ENCODE data around the gene EFL1. TPM values are rescaled to one million over a fixed set of nuclear protein-coding genes. Genes with fewer than 3 reads are reported as not detected.
"Not testable (repeated sequence)": the region's sequence is repeated elsewhere in the genome, so short reads cannot be mapped to it uniquely, and the experiment has no call there.

EFL1 gene
- total and polyA plus RNA-seq, 2 of the 8 experiments (the other 6 are each of a cell fraction or from before 2014, with no cell fraction given), result 10.8 to 31.5 TPM

DNA sequence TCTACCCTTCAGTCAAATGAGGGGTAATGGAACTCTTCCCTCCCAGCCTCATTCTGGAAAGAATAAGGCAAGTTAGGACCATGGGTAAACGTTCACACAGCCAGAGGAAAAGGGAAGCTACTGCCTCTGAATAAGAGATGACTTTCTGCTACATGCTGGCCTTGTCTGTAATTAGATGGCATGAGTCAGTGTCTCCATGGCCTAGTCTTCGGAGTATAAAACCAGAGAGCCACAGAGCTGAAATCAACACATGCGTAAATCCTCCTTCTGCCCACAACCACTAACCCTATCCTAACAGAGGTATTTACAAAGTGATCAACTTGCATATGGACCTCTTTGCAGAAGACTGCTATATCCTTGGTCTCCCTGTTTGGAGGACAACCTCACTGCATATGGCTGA lies 14.3 kb downstream of the EFL1 start:
- H3K4me3 ChIP-seq (ENCODE audit: extremely low read depth in 1 of 4, insufficient read depth in 2 of 4, low read depth in 3 of 4, low read length in 4 of 4); H3K14ac ChIP-seq (ENCODE audit: insufficient read length); H3K56ac ChIP-seq (replicated peaks; ENCODE audit: insufficient read length, low read depth, low read length); DNase-seq (ENCODE audit: low read depth in 1 of 2, low spot score in 2 of 2); H3K23me2 ChIP-seq (ENCODE audit: low read depth, low read length); H3K27ac ChIP-seq (ENCODE audit: low read depth, low read length); H3K9me3 ChIP-seq (ENCODE audit: insufficient read depth in 2 of 2, low read depth in 1 of 2, low read length in 1 of 2); H3K79me1 ChIP-seq (ENCODE audit: low read depth, low read length); H3K9ac ChIP-seq (replicated peaks in 1 of 4; ENCODE audit: extremely low read depth in 1 of 4, low read depth in 3 of 4, low read length in 3 of 4); H3K4ac ChIP-seq (replicated peaks; ENCODE audit: insufficient read length, low read depth, low read length); H2AFZ ChIP-seq (ENCODE audit: low read length); H3K79me2 ChIP-seq (ENCODE audit: control insufficient read depth in 1 of 2, insufficient read depth in 2 of 2, low read length in 2 of 2); H3K23ac ChIP-seq (ENCODE audit: insufficient read length); H4K5ac ChIP-seq (ENCODE audit: insufficient read length, low read depth, low read length); FAIRE-seq; H4K20me1 ChIP-seq (replicated peaks in 1 of 2; ENCODE audit: control insufficient read depth in 1 of 2, insufficient read depth in 2 of 2, low read length in 2 of 2); H2AK5ac ChIP-seq (ENCODE audit: low read depth, low read length); H2BK15ac ChIP-seq (ENCODE audit: low read length); H3K4me1 ChIP-seq (replicated peaks in 1 of 4; ENCODE audit: control insufficient read depth in 3 of 4, insufficient read depth in 4 of 4, low read length in 3 of 4); H4K8ac ChIP-seq (ENCODE audit: extremely low read depth, insufficient read depth, low read length); H3K4me2 ChIP-seq (ENCODE audit: insufficient read depth in 1 of 2, low read depth in 2 of 2, low read length in 2 of 2); H3K36me3 ChIP-seq (ENCODE audit: control insufficient read depth in 2 of 4, insufficient read depth in 4 of 4, low read length in 3 of 4); H2BK120ac ChIP-seq (replicated peaks; ENCODE audit: low read depth, low read length); CTCF ChIA-PET (ENCODE audit: partially characterized antibody); H3K18ac ChIP-seq (ENCODE audit: extremely low read depth, low read length); H2BK12ac ChIP-seq (ENCODE audit: low read depth, low read length); POLR2A ChIA-PET (ENCODE audit: partially characterized antibody); H4K91ac ChIP-seq (replicated peaks; ENCODE audit: insufficient read length, low read length); H3K27me3 ChIP-seq (replicated peaks in 1 of 4; ENCODE audit: control insufficient read depth in 3 of 4, extremely low read depth in 1 of 4, insufficient read depth in 3 of 4, low read length in 3 of 4); H2BK20ac ChIP-seq (ENCODE audit: low read length); H2BK5ac ChIP-seq (ENCODE audit: low read depth, low read length): not testable (repeated sequence)
- WGBS, 2 experiments (ENCODE audit: extremely low coverage in 1 of 2, insufficient coverage in 1 of 2, insufficient read length in 1 of 2, insufficient replicate concordance in 2 of 2, low coverage in 1 of 2, low lambda C conversion rate in 2 of 2, missing lambda C conversion rate in 1 of 2), result 98% methylated on average over 3 of the region's 3 CpGs; no CpG with 5 or more reads in 1 of the 2 experiments

DNA sequence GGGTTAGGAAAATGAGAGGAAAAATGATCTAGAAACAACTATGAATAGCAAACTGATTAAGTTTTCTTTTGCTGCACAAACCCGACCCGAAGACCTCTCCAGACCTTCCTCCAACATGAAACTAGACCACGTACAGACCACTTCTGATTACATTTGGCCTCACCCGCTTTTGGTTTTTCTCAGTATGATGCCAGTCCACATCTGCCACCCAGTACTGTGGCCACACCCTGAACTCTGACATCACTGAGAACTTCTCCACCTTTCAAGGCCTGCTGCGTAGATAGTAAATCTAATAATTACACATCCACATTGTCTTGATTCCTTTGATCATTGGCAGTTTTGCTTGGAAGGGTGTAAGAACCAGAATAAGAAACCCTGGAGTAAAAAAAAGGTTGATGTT lies 16.6 kb downstream of the EFL1 start:
- H4K5ac ChIP-seq (ENCODE audit: insufficient read length, low read depth, low read length); H2BK12ac ChIP-seq (ENCODE audit: low read depth, low read length); H4K20me1 ChIP-seq (replicated peaks in 1 of 2; ENCODE audit: control insufficient read depth in 1 of 2, insufficient read depth in 2 of 2, low read length in 2 of 2); H3K4me3 ChIP-seq (ENCODE audit: extremely low read depth in 1 of 4, insufficient read depth in 2 of 4, low read depth in 3 of 4, low read length in 4 of 4); POLR2A ChIA-PET (ENCODE audit: partially characterized antibody); H2BK20ac ChIP-seq (ENCODE audit: low read length); H3K79me2 ChIP-seq (ENCODE audit: control insufficient read depth in 1 of 2, insufficient read depth in 2 of 2, low read length in 2 of 2); DNase-seq (ENCODE audit: low read depth in 1 of 2, low spot score in 2 of 2); H3K36me3 ChIP-seq (ENCODE audit: control insufficient read depth in 2 of 4, insufficient read depth in 4 of 4, low read length in 3 of 4); H3K4me1 ChIP-seq (replicated peaks in 1 of 4; ENCODE audit: control insufficient read depth in 3 of 4, insufficient read depth in 4 of 4, low read length in 3 of 4); H3K4me2 ChIP-seq (ENCODE audit: insufficient read depth in 1 of 2, low read depth in 2 of 2, low read length in 2 of 2); H3K14ac ChIP-seq (ENCODE audit: insufficient read length); H3K23me2 ChIP-seq (ENCODE audit: low read depth, low read length); H4K91ac ChIP-seq (replicated peaks; ENCODE audit: insufficient read length, low read length); H3K4ac ChIP-seq (replicated peaks; ENCODE audit: insufficient read length, low read depth, low read length); H3K27ac ChIP-seq (ENCODE audit: low read depth, low read length); H4K8ac ChIP-seq (ENCODE audit: extremely low read depth, insufficient read depth, low read length); H3K27me3 ChIP-seq (replicated peaks in 1 of 4; ENCODE audit: control insufficient read depth in 3 of 4, extremely low read depth in 1 of 4, insufficient read depth in 3 of 4, low read length in 3 of 4); H3K56ac ChIP-seq (replicated peaks; ENCODE audit: insufficient read length, low read depth, low read length); H3K9me3 ChIP-seq (ENCODE audit: insufficient read depth in 2 of 2, low read depth in 1 of 2, low read length in 1 of 2); H2AFZ ChIP-seq (ENCODE audit: low read length); CTCF ChIA-PET (ENCODE audit: partially characterized antibody); H3K79me1 ChIP-seq (ENCODE audit: low read depth, low read length); H3K18ac ChIP-seq (ENCODE audit: extremely low read depth, low read length); H2BK120ac ChIP-seq (replicated peaks; ENCODE audit: low read depth, low read length); H2AK5ac ChIP-seq (ENCODE audit: low read depth, low read length); H3K9ac ChIP-seq (replicated peaks in 1 of 4; ENCODE audit: extremely low read depth in 1 of 4, low read depth in 3 of 4, low read length in 3 of 4); FAIRE-seq; H3K23ac ChIP-seq (ENCODE audit: insufficient read length); H2BK15ac ChIP-seq (ENCODE audit: low read length); H2BK5ac ChIP-seq (ENCODE audit: low read depth, low read length): not testable (repeated sequence)
- WGBS, 2 experiments (ENCODE audit: extremely low coverage in 1 of 2, insufficient coverage in 1 of 2, insufficient read length in 1 of 2, insufficient replicate concordance in 2 of 2, low coverage in 1 of 2, low lambda C conversion rate in 2 of 2, missing lambda C conversion rate in 1 of 2), result 85% methylated on average over 5 of the region's 5 CpGs; no CpG with 5 or more reads in 1 of the 2 experiments
